SH-SY5Y (cell line): ENCODE data around the gene ELOVL7.

Source experiments
- GATA2 ChIP-seq: IDR thresholded peaks from 2 replicates; pipeline ENCODE4 v1.6.1; 2011; ENCODE audit warnings: mild to moderate bottlenecking, low read depth, low read length
- GATA3 ChIP-seq: IDR thresholded peaks from 2 replicates; pipeline ENCODE4 v1.6.1; 2011; ENCODE audit warnings: low read depth, mild to moderate bottlenecking, low read length, moderate library complexity

- TF ChIP-seq GATA2: no peak
- no peak for TF ChIP-seq GATA3
Observed at GRCh38 chr5:60887096-60887495, 43.0 kb upstream of the ELOVL7 start.
